ENCODE results near the gene ZFP91. TPM values are rescaled to one million over a fixed set of nuclear protein-coding genes. Genes with fewer than 3 reads are reported as not detected.

The ZFP91 gene
- total RNA-seq, 8 experiments from 2014 or later, result 24.5 to 68.7 (median 45.2) TPM

GRCh38 chr11:58658623-58659022, 79.8 kb downstream of the ZFP91 start:
- no peak overlapping the region for H3K4me3 ChIP-seq
- no peaks in the 10 kb centered on the region for H3K4me1 ChIP-seq (replicated peaks in 1 of 2)
- no peak overlapping the region for H3K27ac ChIP-seq
- in situ Hi-C loops (cut with MboI; ENCODE audit: low pct_unique_long_range_greater_than_20kb in 2 of 9, low sequenced_read_pairs in 9 of 9, unreplicated experiment in 9 of 9), result loop anchor here in 2 of 9 experiments (10.0 to 25.0 kb wide), 3 partner anchors 126 to 254 kb away; no protein-coding TSS in a partner anchor
- 25 to 92% (median 80%) methylated on average over 1 to 3 of the region's 3 CpGs; no CpG with 5 or more reads in 5 of the 10 experiments for WGBS, 10 experiments
- peak; percentile 17 to 60 (median 35) for ATAC-seq (replicated peaks in 6 of 8)

DNA sequence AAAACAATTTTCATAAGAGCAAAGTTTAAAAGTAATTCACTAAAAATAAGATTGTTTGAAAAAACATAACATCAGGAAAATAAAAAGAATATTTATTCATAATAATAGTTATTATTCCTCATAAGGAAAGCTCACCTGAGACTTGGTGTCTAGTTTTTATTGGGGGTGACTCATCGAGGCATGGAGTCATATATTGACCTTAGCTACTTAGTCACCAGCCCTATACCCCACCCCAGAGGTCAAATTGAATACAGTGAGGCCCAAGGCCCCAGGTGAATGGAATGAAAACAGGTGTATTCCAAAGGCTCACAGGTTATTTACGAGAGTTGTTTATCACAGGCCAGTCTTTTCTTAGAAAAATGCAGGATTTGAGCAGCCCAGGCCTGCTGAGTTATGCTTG, 80.5 kb downstream of the ZFP91 start:
- WGBS, 10 experiments, result 0 to 92% (median 48%) methylated on average over 1 to 2 of the region's 2 CpGs; no CpG with 5 or more reads in 2 of the 10 experiments
- in situ Hi-C loops (cut with MboI; ENCODE audit: low pct_unique_long_range_greater_than_20kb in 2 of 9, low sequenced_read_pairs in 9 of 9, unreplicated experiment in 9 of 9), result loop anchor here in 2 of 9 experiments (10.0 to 25.0 kb wide), 3 partner anchors 125 to 253 kb away; no protein-coding TSS in a partner anchor
- H3K4me3 ChIP-seq, result no peak overlapping the region
- ATAC-seq (replicated peaks in 6 of 8), result no peak
- H3K4me1 ChIP-seq (replicated peaks in 1 of 2), result no peaks in the 10 kb centered on the region
- H3K27ac ChIP-seq, result no peak overlapping the region

- Histone ChIP-seq H3K4me3 (no peak overlapping the region), H3K4me1 (replicated peaks in 1 of 2) (no peaks in the 10 kb centered on the region), H3K27ac (no peak overlapping the region)
- no peak for ATAC-seq (replicated peaks in 6 of 8)
- in situ Hi-C loops (cut with MboI; ENCODE audit: low pct_unique_long_range_greater_than_20kb in 2 of 9, low sequenced_read_pairs in 9 of 9, unreplicated experiment in 9 of 9), result loop anchor here in 2 of 9 experiments (10.0 to 25.0 kb wide), 3 partner anchors 125 to 252 kb away; no protein-coding TSS in a partner anchor
- 7 to 100% (median 83%) methylated on average over 1 to 5 of the region's 5 CpGs for WGBS, 10 experiments
These were observed 81.2 kb downstream of the ZFP91 start for GRCh38 chr11:58659910-58660570.

Other genes with a start within 250 kb of the ZFP91 start
- under 1 TPM in 1 of 8 experiments, not detected in 7; 0.52 TPM for gene OR5B17, start 220.0 kb upstream of the ZFP91 start, total RNA-seq
- not detected for gene OR5B3, start 172.2 kb upstream of the ZFP91 start, total RNA-seq
- under 1 TPM in 2 of 8 experiments, not detected in 6; 0.08 to 0.71 TPM for gene OR5B2, start 150.9 kb upstream of the ZFP91 start, total RNA-seq
- under 1 TPM in 1 of 8 experiments, not detected in 7; 0.28 TPM for gene OR5B12, start 136.8 kb upstream of the ZFP91 start, total RNA-seq
- gene OR5B21, start 71.0 kb upstream of the ZFP91 start, total RNA-seq, result 1 to 10 TPM in 1 of 8 experiments, under 1 TPM in 3, not detected in 4; 0.32 to 1.1 (median 0.41) TPM
- 1 to 10 TPM; 2.4 to 10.0 (median 5.9) TPM for gene LPXN, start 3.2 kb upstream of the ZFP91 start, total RNA-seq
- gene CNTF, start 43.6 kb downstream of the ZFP91 start, total RNA-seq, result 1 to 10 TPM in 6 of 8 experiments, under 1 TPM in 2; 0.60 to 4.8 (median 1.3) TPM
- under 1 TPM in 5 of 8 experiments, not detected in 3; 0.09 to 0.86 (median 0.36) TPM for gene GLYAT, start 152.9 kb downstream of the ZFP91 start, total RNA-seq